GM12878 (cell line): ENCODE measurements around the gene ETS1. TPM values are rescaled to one million over a fixed set of nuclear protein-coding genes. Genes with fewer than 3 reads are reported as not detected.
A peak's percentile ranks its signal among the peaks of the same experiment; 100 is the strongest.

ENCODE experiments used
- ASH2L ChIP-seq: fragments of 300-600, 200-600 bp; sonication (generic); IDR thresholded peaks from 2 replicates; pipeline ENCODE4 v1.6.1; 2017; ENCODE audit warnings: low read depth, mild to moderate bottlenecking, borderline replicate concordance
- ATF3 ChIP-seq: IDR thresholded peaks from 2 replicates; pipeline ENCODE4 v1.6.1; 2011; ENCODE audit warnings: low read depth, mild to moderate bottlenecking, low read length, moderate library complexity, borderline replicate concordance; ENCODE audit errors: extremely low read depth
- ATF7 ChIP-seq: fragments of 450-650 bp; IDR thresholded peaks from 2 replicates; pipeline ENCODE4 v1.6.1; 2016; ENCODE audit warnings: low read depth, mild to moderate bottlenecking
- DPF2 ChIP-seq: fragments of 450-650 bp; IDR thresholded peaks from 2 replicates; pipeline ENCODE4 v1.6.1; 2017; ENCODE audit warnings: mild to moderate bottlenecking
- HDAC2 ChIP-seq: fragments of 200-600 bp; sonication (generic); IDR thresholded peaks from 2 replicates; pipeline ENCODE4 v1.6.1; 2017
- IRF5 ChIP-seq: fragments of 450-650 bp; IDR thresholded peaks from 2 replicates; pipeline ENCODE4 v1.6.1; 2017; ENCODE audit warnings: borderline replicate concordance
- KAT2A ChIP-seq: conservative IDR thresholded peaks from 2 replicates; pipeline ENCODE4 v1.6.1; 2011; ENCODE audit warnings: low read depth, low read length; ENCODE audit not compliant: control insufficient read depth
- NR2F1 ChIP-seq: fragments of 450-650 bp; conservative IDR thresholded peaks from 2 replicates; pipeline ENCODE4 v1.6.1; 2017; ENCODE audit warnings: mild to moderate bottlenecking
- NRF1 ChIP-seq: conservative IDR thresholded peaks from 2 replicates; pipeline ENCODE4 v1.6.1; 2011; ENCODE audit warnings: mild to moderate bottlenecking, low read depth, low read length, improper control_type of control experiment
- PAX8 ChIP-seq: fragments of 450-650 bp; IDR thresholded peaks from 2 replicates; pipeline ENCODE4 v1.6.1; 2017; ENCODE audit warnings: mild to moderate bottlenecking, moderate library complexity
- POU2F2 ChIP-seq: IDR thresholded peaks from 3 replicates; pipeline ENCODE4 v1.6.1; 2011; ENCODE audit warnings: low read depth, mild to moderate bottlenecking, low read length, borderline replicate concordance
- RB1 ChIP-seq: fragments of 450-650 bp; formaldehyde crosslinking; IDR thresholded peaks from 2 replicates; pipeline ENCODE4 v1.6.1; 2017; ENCODE audit warnings: mild to moderate bottlenecking, borderline replicate concordance
- RELA ChIP-seq: fragments of 450-650 bp; IDR thresholded peaks from 2 replicates; pipeline ENCODE4 v1.8.0; 2014; ENCODE audit warnings: borderline replicate concordance; ENCODE audit not compliant: partially characterized antibody
- SIN3A ChIP-seq: IDR thresholded peaks from 2 replicates; pipeline ENCODE4 v1.6.1; 2012; ENCODE audit warnings: low read depth, low read length, improper control_type of control experiment
- SMC3 ChIP-seq: IDR thresholded peaks from 2 replicates; pipeline ENCODE4 v1.6.1; 2011; ENCODE audit warnings: low read length, improper control_type of control experiment, borderline replicate concordance
- SRF ChIP-seq, 2 experiments: IDR thresholded peaks; 2 replicates each; pipeline ENCODE4 v1.6.1; 2011; ENCODE audit warnings: low read depth in 2 of 2, low read length in 2 of 2, mild to moderate bottlenecking in 1 of 2, moderate library complexity in 1 of 2
- SUZ12 ChIP-seq: fragments of 200-600 bp; sonication (generic); IDR thresholded peaks from one replicate; pipeline ENCODE4 v1.6.1; 2018; ENCODE audit warnings: antibody characterized with exemption, mild to moderate bottlenecking; ENCODE audit not compliant: unreplicated experiment
- TCF12 ChIP-seq: IDR thresholded peaks from 2 replicates; pipeline ENCODE4 v1.6.1; 2011; ENCODE audit warnings: low read depth, mild to moderate bottlenecking, low read length
- TCF3 ChIP-seq: IDR thresholded peaks from 2 replicates; pipeline ENCODE4 v1.6.1; 2012; ENCODE audit warnings: low read depth, mild to moderate bottlenecking, low read length, borderline replicate concordance; ENCODE audit not compliant: insufficient read depth
- USF2 ChIP-seq: IDR thresholded peaks from 2 replicates; pipeline ENCODE4 v1.6.1; 2011; ENCODE audit warnings: low read depth, low read length, improper control_type of control experiment, borderline replicate concordance
- ZBED1 ChIP-seq: IDR thresholded peaks from 2 replicates; pipeline ENCODE4 v1.6.1; 2016; ENCODE audit warnings: borderline replicate concordance
- ZSCAN29 ChIP-seq: fragments of 450-650 bp; IDR thresholded peaks from 2 replicates; pipeline ENCODE4 v1.6.1; 2017; ENCODE audit warnings: mild to moderate bottlenecking, moderate library complexity
- polyA plus RNA-seq, 11 experiments: library from polyadenylated mRNA; depleted of rRNA in 4 of 11; unstranded in 6 of 11; stranded (reverse) in 5 of 11; fragments of >200 nt; fragmentation: Nextera tagmentation in 4 of 11; fragmentation: Illumina TruSeq in 1 of 11; extraction: Ambion mirVana in 4 of 11; extraction: Trizol in 1 of 11; gene quantifications; 1 replicate in 1 of 11; 2 replicates in 10 of 11; pipeline versions ENCODE4 v1.2.1 to v1.2.3, GENCODE V29; 2011 to 2016; ENCODE audit warnings: inconsistent platforms in 2 of 11, missing spikeins in 2 of 11, low read depth in 1 of 11
- total RNA-seq, 4 experiments: library from RNA; depleted of rRNA in 3 of 4; stranded (reverse); fragments of >200 nt in 3 of 4; fragmentation: Illumina TruSeq in 1 of 4; extraction: Trizol in 1 of 4; gene quantifications; 2 replicates each; pipeline versions ENCODE4 v1.2.1 to v1.2.3, GENCODE V29; 2013 to 2021
- TF ChIP-seq, protein P1 (sequence below): fragments of 450-650 bp; formaldehyde crosslinking; IDR thresholded peaks from 2 replicates; pipeline ENCODE4 v1.4.0; 2020; ENCODE audit warnings: mild to moderate bottlenecking, moderate library complexity

The ETS1 gene
- total and polyA plus RNA-seq, 10 of the 15 experiments (the other 5 are each of a cell fraction or from before 2014, with no cell fraction given), result 12.5 to 112 (median 55.5) TPM

- TF ChIP-seq ZBED1 (no peak), IRF5 (no peak), ZSCAN29 (no peak), TCF12 (no peak), KAT2A (no peak), ASH2L (no peak), USF2 (no peak), RB1 (no peak), SIN3A (no peak), HDAC2 (no peak), DPF2 (peak; percentile 90), PAX8 (no peak), RELA (no peak), SUZ12 (no peak), ATF7 (peak; percentile 81), SRF (IDR thresholded peaks at IDR 0.05; ENCODE audit: low read depth in 2 of 2, low read length in 2 of 2) (no peak), TCF3 (no peak), SMC3 (no peak; the same call in 1 of the 2 replicates), NRF1 (no peak), NR2F1 (peak; percentile 43; the same call in 1 of the 2 replicates), ATF3 (no peak), POU2F2 (0 out of 3 replicates have a peak, but pooled peaks have one; percentile 13)
- TF ChIP-seq, protein P1, sequence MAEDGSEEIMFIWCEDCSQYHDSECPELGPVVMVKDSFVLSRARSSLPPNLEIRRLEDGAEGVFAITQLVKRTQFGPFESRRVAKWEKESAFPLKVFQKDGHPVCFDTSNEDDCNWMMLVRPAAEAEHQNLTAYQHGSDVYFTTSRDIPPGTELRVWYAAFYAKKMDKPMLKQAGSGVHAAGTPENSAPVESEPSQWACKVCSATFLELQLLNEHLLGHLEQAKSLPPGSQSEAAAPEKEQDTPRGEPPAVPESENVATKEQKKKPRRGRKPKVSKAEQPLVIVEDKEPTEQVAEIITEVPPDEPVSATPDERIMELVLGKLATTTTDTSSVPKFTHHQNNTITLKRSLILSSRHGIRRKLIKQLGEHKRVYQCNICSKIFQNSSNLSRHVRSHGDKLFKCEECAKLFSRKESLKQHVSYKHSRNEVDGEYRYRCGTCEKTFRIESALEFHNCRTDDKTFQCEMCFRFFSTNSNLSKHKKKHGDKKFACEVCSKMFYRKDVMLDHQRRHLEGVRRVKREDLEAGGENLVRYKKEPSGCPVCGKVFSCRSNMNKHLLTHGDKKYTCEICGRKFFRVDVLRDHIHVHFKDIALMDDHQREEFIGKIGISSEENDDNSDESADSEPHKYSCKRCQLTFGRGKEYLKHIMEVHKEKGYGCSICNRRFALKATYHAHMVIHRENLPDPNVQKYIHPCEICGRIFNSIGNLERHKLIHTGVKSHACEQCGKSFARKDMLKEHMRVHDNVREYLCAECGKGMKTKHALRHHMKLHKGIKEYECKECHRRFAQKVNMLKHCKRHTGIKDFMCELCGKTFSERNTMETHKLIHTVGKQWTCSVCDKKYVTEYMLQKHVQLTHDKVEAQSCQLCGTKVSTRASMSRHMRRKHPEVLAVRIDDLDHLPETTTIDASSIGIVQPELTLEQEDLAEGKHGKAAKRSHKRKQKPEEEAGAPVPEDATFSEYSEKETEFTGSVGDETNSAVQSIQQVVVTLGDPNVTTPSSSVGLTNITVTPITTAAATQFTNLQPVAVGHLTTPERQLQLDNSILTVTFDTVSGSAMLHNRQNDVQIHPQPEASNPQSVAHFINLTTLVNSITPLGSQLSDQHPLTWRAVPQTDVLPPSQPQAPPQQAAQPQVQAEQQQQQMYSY (CRISPR knock-in tag), result no peak
These were observed 174.2 kb downstream of the ETS1 start (continued) for GRCh38 chr11:128412847-128413791.
